NCI-H2029 (cell line): Measurements from ENCODE around the gene PNPLA5.

Experiments
- DNase-seq: peaks from one replicate; lab custom pipeline; 2025; lab: John Stamatoyannopoulos, UW

The PNPLA5 gene

GRCh38 chr22:43838571-43839307, 53.1 kb downstream of the PNPLA5 start:
- no peak for DNase-seq

GRCh38 chr22:43838161-43838560, 53.7 kb downstream of the PNPLA5 start:
- no peak for DNase-seq

DNA sequence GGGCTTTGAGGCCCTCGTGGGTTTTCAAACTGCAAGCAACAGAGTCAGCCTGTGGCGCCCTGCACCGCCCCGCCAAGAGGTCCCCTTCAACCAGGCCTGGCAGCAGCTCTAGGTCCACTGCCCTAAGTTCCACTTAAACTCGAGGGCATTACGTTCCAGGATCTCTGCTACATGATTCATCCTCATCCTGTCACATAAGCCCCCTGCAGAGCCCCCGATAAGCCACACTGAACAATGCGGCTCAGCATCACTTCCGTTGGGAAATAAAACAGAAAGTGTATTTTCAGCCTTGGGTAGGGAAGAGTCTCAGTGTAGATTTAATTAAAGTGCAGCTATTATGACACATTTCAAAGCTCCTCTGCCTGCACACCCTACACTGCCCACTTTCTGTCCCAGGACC, 54.1 kb downstream of the PNPLA5 start:
- no peak for DNase-seq

GRCh38 chr22:43835736-43836135, 56.1 kb downstream of the PNPLA5 start:
- DNase-seq = no peak

DNA sequence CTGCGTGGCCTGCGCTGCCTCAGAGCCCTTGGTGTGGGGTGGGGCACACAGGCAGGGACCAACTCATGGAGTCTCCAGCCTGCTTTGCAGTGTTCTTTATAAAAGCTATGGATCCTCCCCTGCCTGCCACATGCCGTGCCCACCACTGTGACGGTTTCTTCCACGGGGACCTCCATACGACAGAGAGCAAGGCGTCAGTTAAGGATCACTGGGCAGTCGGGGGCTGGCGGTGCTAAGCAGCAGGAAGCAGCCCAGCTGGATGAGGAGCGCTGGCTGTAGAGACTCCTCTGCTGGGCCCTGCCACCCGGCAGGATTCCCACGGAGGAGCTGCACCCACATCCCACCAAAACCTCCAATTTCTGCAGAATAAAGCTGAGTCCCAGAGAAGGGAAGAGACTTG, 56.6 kb downstream of the PNPLA5 start:
- no peak for DNase-seq

DNA sequence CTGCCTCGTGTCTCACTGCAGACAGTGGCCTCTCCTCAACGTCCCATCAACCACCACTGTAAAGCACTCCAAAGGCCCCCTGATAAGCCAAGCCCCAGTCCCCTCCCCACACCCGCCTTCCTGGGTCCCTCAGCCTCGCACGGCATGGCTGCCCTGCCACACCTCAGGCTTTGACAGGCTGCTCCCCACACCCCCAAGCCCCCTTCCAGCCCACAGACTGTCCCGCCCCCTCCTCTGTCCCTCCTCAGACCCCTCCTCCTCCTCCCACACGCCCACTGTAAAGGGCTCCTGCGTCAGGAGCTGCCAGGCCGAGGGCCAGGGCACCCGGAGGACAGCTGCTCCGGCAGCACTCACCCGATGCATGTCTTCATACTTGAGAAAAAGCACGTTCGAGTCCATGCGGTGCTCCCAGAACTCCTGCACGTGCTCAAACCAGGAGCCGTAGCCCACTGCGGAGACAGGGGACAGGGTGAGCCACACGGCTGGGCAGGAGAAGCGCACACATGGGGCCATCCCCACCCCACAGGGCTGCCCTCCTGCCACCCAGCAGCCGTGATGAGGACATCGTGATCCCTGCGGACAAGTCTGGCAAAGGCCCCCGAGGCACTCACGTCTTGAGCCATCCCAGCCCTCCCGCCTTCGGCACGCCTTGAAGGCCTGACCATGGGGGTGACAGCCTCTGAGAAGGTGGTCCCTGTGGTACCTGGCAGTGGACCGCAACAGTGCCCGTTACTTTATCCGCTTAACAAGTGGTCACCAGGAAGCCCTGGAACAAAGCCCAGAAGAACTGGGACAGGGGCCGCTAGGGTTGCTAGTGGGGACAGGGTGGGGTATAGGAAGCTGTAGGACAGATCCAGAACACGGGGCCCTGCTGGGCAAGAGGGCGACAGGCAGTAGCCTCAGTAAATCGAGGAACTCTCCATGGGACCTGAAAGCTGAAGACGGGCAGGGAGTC, 58.2 kb downstream of the PNPLA5 start:
- no peak for DNase-seq

GRCh38 chr22:43832393-43833265, 59.2 kb downstream of the PNPLA5 start:
- DNase-seq = no peak

DNA sequence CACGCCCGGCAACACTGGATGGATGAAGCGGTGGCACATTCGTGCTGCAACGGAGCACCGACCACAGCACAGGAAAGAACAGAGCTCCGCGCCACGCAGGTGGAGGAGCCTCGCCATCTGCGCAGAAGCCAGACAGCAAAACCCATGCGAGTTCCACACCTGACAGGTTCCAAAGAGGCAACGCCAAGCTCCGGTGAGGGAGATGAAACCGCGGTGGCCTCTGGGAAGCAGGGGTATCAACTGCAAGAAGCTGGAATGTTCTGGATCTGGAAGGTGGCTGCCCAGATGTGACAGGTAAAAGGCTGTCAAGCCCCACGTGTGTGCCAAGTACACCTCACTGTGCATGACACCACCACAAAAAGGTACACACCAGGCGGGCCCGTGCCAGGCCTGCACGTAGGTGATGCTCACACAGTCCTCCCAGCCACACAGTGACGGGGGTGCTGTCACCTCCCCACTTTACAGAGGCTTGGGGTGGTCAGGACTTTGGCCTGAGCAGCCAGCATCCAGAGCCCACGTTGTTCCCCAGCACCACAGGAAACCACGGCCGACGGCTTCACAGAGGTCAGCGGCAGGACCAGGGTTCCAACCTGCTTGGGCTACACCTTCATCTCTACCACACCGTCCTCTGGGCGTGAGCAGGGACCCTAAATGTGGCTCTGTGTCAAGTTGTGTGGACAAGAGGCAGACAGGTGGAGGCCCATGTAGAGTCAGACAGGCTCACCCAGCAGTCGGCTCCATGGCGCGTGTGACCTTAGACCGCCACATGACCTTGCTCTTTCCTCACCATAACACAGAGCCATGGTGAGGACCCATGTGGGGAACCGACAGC, 60.0 kb downstream of the PNPLA5 start:
- DNase-seq = no peak

DNA sequence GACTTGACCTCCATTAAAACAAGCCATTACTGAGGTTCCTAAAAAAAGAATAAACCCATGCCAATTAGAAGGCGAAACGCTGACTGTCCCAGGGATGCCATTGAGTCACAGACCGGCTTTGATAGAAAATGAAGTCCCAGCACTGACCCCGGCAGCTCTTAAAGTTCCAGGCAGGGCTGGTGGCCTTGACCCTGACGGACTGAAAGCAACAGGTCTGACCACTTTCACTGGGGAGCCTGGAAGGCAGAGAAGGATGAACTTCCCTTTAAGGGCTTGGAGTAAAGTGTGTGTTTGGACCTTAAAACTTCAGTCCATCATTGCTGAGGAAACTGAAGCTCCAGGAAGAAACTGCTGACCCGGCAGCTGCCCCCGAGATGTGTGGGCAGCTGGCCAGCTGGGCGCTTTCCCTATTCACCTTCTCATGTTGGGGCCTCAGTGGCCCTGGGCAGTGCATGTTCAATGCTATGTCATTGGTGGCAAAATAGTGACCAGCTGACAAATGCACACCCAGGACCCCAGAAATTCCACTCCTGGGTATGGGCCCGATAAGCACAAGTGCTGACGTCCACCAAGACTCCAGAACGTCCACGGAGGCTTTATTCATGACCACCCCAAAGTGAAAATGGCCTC, 60.8 kb downstream of the PNPLA5 start:
- DNase-seq = no peak

DNA sequence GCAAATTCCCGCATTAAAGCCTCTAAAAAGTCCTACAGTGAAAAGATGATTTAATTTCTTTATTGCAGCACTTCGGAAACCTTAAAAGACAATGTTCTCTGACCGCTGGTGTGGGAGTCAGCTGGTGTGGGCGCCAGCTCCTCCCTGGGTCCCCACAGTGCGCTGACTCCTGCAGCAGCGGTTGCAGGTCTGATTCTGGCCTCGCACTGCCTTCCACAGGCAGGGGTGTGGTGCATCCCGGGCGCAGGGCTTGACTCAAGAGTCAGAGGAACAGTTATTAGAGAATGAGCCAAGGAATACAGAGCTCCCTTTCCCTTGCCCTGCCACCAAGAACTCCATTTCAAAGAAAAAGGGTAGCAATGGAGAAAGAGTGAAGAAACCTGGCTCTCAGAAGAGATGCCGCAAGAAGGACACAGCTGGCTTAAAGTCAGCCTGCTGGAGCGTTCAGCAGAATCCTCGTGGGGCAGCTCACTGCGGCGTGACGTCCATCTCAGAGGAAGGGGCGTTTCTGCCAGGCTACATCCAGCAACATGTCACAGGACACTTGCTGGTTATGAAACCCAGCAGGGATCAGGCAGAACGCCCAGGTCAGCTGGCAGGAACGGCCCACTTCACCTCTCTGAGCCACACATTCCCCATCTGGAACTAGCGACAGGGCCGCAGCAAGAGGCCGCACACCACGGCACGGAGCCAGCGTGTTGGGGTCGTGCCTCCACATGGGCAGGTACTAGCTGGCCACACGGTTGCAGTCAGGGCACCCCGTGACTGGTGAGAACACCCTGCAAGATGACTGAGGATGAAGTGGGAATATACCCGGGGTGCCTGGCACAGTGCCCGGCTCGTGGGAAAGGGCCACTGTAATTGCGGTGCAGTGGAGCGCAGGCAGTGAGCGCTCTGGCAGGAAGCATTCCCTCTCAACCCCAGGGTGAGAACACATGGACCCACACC, 61.6 kb downstream of the PNPLA5 start:
- no peak for DNase-seq
